ENCODE data around the gene UGT1A6.
"Not testable (repeated sequence)": the region's sequence is repeated elsewhere in the genome, so short reads cannot be mapped to it uniquely, and the experiment has no call there.

The UGT1A6 gene

DNA sequence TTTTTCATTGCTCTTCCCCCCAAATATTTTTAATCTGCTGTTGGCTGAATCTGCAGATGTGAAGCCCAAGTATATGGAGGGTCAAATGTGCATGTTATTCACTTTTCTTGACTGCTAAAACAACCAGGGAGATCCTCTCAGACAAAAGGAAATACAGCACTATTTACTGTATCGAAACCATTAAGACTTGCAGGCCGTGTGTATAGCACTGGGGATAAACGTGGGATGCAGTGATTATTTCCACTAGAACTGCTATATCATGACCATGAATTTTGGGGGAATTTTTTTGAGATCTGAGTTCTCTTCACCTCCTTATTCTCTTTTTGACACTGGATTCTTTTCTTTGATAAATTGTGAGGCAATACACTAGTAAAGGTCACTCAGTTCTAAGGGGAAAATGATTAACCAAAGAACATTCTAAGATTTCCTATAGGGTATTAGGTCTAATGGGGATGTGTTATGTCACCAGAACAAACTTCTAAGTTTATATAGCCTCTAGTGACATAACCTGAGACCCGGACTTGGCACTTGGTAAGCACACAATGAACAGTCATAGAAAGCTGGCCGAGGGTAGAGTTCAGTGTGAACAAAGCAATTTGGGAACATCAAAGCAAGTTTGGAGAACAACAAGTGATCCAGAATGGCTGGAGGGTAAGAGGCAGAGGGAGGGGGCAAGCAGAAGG lies 52.5 kb downstream of the UGT1A6 start:
- no peak overlapping the region for H3K4me3 ChIP-seq (replicated peaks; ENCODE audit: low read depth, low read length)
- no peak for TF ChIP-seq CTCF (IDR thresholded peaks at IDR 0.05; ENCODE audit: low read length, missing control alignments)

DNA sequence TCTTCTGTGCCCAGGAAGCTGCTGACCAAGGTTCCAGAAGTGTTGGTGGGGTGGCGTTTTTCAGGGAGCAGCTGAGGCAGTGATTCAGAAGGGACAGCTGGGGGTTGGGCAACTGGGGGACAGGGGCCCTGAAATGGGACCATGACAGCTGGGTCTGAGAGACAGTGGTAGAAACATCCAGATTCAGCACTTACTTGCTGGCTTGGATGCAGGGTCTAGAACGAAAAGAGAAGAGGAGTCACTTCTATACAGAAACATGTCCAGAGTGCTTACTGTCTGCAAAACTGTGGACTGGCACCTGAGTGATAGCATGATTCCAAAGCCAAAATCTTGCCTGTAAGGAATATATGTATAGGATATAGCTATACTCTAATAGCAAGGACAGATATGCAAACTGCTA lies 53.1 kb downstream of the UGT1A6 start:
- H3K4me3 ChIP-seq (replicated peaks; ENCODE audit: low read depth, low read length); DNase-seq (ENCODE audit: low read depth): not testable (repeated sequence)

More for the DNA sequence above, 52.5 kb downstream of the UGT1A6 start:
- no peak for DNase-seq (ENCODE audit: low read depth)

DNA sequence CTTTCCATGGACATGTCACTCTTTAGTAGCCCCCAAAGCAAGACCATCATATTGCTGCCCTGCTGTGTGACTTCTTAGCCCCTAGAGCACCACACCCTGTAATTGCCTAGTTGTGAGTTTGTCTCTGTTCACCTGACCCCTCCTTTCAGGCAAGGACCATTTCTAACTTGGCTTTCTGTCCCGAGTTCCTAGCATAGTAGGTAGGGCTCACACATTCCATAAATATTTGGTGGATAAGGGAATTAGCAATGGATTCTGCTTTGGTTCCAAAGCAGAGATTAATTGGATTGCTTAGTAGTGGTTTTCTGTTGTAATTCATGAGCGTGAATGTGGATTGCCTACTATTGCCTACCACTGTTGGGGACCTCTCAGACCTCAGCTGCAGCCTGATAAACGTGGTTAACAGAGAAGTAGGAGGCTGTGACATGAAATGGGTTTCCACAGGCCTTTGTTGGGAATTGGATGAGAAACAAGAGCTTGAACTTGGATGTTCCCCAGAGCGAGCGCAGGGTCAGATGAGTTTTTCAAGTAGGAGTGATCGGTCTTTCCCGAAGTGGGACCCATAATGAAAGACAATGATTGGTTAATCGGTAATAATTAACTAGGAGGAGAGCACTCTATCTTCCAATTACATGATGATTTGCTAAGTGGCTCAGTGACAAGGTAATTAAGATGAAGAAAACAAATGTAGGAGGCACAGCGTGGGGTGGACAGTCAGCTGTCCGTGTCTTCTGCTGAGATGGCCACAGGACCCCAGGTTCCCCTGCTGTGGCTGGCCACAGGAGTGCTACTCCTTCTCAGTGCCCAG lies 54.0 kb downstream of the UGT1A6 start:
- H3K4me3 ChIP-seq (replicated peaks; ENCODE audit: low read depth, low read length): no peak overlapping the region
- no peak for DNase-seq (ENCODE audit: low read depth)
- TF ChIP-seq CTCF (IDR thresholded peaks at IDR 0.05; ENCODE audit: low read length, missing control alignments): no peak

- H3K4me3 ChIP-seq (replicated peaks; ENCODE audit: low read depth, low read length): no peak overlapping the region
- no peak for TF ChIP-seq CTCF (IDR thresholded peaks at IDR 0.05; ENCODE audit: low read length, missing control alignments)
- DNase-seq (ENCODE audit: low read depth): no peak
Observed at GRCh38 chr2:233747283-233747544, 54.5 kb downstream of the UGT1A6 start.

DNA sequence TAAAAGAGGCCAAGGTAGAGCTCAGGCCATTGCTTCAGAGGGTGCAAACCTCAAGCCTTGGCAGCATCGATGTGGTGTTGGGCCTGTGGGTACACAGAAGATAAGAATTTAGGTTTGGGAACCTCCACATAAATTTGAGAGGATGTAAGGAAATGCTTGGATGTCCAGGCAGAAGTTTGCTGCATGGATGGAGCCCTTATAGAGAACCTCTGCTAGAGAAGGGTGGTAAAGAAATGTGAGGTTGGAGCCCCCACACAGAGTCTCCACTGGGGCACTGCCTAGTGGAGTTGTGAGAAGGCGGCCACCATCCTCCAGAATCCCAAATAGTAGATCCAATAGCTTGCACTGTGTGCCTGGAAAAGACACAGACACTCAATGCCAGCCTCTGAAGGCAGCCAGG lies 58.0 kb downstream of the UGT1A6 start:
- H3K4me3 ChIP-seq (replicated peaks; ENCODE audit: low read depth, low read length); DNase-seq (ENCODE audit: low read depth): not testable (repeated sequence)

GRCh38 chr2:233751212-233752009 lies 58.7 kb downstream of the UGT1A6 start:
- not testable (repeated sequence) for H3K4me3 ChIP-seq (replicated peaks; ENCODE audit: low read depth, low read length); DNase-seq (ENCODE audit: low read depth)

DNA sequence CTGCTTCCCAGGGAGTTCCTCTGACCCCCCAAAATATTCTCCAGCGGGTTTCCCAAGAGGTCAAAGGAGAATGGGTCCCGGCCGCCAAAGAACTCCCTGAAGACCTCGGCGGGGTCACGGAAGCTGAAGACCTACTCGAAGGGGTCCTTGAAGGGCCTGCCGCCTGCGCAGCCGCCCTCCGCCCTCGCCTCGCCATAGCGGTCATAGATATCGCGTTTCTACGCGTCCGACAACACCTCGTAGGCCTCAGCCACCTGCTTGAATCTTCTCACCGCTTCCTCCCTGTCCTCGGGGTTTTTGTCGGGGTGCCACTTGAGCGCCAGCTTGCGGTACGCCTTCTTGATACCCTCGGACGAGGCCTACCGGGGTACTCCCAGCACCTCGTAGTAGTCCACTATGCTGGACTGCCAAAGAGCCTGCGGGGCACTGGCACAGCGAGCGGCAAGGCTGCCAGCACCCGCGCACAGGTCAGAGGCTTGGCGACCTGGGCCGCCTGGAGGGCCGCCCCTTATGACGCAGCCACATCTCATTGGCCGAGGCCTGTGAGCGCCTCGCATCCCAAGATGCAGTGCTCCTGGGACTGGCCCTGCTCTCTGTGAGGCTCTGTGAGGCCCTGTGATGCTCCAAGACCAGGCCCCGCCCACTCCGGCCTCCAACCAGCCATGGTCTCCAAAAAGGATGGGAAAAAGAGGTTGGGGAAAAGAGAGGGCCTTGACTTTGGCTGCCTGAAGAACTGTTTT lies 62.4 kb downstream of the UGT1A6 start:
- no peak for TF ChIP-seq CTCF (IDR thresholded peaks at IDR 0.05; ENCODE audit: low read length, missing control alignments)
- no peak overlapping the region for H3K4me3 ChIP-seq (replicated peaks; ENCODE audit: low read depth, low read length)
- no peak for DNase-seq (ENCODE audit: low read depth)

DNA sequence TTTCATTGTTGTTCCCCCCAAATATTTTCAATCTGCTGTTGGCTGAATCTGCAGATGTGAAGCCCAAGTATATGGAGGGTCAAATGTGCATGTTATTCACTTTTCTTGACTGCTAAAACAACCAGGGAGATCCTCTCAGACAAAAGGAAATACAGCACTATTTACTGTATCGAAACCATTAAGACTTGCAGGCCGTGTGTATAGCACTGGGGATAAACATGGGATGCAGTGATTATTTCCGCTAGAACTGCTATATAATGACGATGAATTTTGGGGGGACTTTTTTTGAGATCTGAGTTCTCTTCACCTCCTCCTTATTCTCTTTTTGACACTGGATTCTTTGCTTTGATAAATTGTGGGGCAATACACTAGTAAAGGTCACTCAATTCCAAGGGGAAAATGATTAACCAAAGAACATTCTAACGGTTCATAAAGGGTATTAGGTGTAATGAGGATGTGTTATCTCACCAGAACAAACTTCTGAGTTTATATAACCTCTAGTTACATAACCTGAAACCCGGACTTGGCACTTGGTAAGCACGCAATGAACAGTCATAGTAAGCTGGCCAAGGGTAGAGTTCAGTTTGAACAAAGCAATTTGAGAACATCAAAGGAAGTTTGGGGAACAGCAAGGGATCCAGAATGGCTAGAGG lies 63.9 kb downstream of the UGT1A6 start:
- no peak overlapping the region for H3K4me3 ChIP-seq (replicated peaks; ENCODE audit: low read depth, low read length)
- no peak for TF ChIP-seq CTCF (IDR thresholded peaks at IDR 0.05; ENCODE audit: low read length, missing control alignments)
- no peak for DNase-seq (ENCODE audit: low read depth)

Measured in fibroblast of pulmonary artery (primary cell).